Measurements from ENCODE around the gene RANBP3.

- TF ChIP-seq, protein P1, sequence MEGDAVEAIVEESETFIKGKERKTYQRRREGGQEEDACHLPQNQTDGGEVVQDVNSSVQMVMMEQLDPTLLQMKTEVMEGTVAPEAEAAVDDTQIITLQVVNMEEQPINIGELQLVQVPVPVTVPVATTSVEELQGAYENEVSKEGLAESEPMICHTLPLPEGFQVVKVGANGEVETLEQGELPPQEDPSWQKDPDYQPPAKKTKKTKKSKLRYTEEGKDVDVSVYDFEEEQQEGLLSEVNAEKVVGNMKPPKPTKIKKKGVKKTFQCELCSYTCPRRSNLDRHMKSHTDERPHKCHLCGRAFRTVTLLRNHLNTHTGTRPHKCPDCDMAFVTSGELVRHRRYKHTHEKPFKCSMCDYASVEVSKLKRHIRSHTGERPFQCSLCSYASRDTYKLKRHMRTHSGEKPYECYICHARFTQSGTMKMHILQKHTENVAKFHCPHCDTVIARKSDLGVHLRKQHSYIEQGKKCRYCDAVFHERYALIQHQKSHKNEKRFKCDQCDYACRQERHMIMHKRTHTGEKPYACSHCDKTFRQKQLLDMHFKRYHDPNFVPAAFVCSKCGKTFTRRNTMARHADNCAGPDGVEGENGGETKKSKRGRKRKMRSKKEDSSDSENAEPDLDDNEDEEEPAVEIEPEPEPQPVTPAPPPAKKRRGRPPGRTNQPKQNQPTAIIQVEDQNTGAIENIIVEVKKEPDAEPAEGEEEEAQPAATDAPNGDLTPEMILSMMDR (tag by site-specific recombination; IDR thresholded peaks at IDR 0.05): no peak
- no peak for TF ChIP-seq ZBTB26 (tag by site-specific recombination; optimal IDR thresholded peaks at IDR 0.05)
- TF ChIP-seq ZNF394 (tag by site-specific recombination; IDR thresholded peaks at IDR 0.05; ENCODE audit: borderline replicate concordance): no peak
- TF ChIP-seq ZNF423 (tag by site-specific recombination; IDR thresholded peaks at IDR 0.05): no peak
- TF ChIP-seq, protein P2, sequence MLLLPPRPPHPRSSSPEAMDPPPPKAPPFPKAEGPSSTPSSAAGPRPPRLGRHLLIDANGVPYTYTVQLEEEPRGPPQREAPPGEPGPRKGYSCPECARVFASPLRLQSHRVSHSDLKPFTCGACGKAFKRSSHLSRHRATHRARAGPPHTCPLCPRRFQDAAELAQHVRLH (tag by site-specific recombination; IDR thresholded peaks at IDR 0.05): no peak
- no peak for TF ChIP-seq RBAK (tag by site-specific recombination; IDR thresholded peaks at IDR 0.05)
- TF ChIP-seq OSR2 (tag by site-specific recombination; IDR thresholded peaks at IDR 0.05): no peak
- no peak for TF ChIP-seq ZFP69B (tag by site-specific recombination; IDR thresholded peaks at IDR 0.05)
- TF ChIP-seq ZBTB7A (tag by site-specific recombination; IDR thresholded peaks at IDR 0.05; ENCODE audit: low read depth): no peak
These were observed 5.6 kb downstream of the RANBP3 start for GRCh38 chr19:5972355-5972731.
